Aortic smooth muscle cell (primary cell): ENCODE data around the gene DNASE2B. TPM values are rescaled to one million over a fixed set of nuclear protein-coding genes. Genes with fewer than 3 reads are reported as not detected.

Experiments
- total RNA-seq: library from RNA; depleted of rRNA; stranded (reverse); fragments of >200 nt; gene quantifications from 2 replicates; pipeline ENCODE4 v1.2.3, GENCODE V29; 2014

Gene DNASE2B, protein sequence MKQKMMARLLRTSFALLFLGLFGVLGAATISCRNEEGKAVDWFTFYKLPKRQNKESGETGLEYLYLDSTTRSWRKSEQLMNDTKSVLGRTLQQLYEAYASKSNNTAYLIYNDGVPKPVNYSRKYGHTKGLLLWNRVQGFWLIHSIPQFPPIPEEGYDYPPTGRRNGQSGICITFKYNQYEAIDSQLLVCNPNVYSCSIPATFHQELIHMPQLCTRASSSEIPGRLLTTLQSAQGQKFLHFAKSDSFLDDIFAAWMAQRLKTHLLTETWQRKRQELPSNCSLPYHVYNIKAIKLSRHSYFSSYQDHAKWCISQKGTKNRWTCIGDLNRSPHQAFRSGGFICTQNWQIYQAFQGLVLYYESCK
- not detected in 2 replicates for total RNA-seq

DNA sequence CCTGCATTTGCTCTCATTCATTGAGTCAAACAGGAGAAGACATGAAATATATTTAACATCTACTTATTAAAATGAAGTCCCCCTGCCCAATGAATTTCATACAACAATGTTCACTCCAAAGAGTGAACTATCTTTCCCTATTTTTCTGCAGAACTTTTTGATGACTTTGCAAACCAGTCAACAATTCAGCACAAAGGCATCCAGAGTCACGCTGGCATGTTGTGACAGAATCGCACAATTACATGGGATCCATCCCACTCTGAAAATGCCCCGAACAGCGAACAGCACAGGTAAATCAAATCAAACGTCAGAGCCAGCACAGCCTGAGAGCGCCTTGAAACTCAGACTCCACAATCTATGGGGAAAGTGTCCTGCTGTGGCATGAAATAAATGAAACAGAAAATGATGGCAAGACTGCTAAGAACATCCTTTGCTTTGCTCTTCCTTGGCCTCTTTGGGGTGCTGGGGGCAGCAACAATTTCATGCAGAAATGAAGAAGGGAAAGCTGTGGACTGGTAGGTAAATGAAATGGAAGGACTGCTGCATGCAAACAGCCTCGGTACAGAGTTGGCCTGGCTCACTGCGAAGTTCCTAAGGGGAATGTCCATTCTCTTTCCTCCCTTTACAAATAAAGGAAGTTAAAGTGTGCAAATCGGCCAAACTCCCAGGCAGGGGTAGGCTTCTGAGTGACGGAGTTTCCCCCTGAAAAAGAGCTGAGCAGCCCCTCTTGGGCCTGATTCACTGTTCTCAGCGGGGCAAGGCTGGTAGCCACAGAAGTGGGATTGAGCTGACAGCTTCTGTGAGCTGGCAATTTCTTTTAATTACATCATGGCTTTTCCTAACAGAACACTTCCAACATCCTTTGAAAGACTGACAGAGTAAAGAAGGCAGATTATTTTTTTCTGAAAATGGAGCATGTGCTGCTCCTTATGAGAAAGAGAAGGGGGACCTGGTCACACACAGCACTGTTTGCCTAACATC, at the start of gene DNASE2B:
Gene DNASE2B, plus strand, starts transcription at position 310 of the 981 bp plus-strand sequence. Its CDS starts 81 bp downstream, at position 391.

Other genes with a start within 250 kb of the DNASE2B start
- gene SAMD13, start 96.8 kb upstream of the DNASE2B start, total RNA-seq: 0.92 and 1.1 TPM in 2 replicates
- gene RPF1, start 80.8 kb downstream of the DNASE2B start, total RNA-seq: 35.4 and 39.9 TPM in 2 replicates
- 0.92 and 0.93 TPM in 2 replicates for gene SPATA1, start 107.9 kb downstream of the DNASE2B start, total RNA-seq
- gene GNG5, start 108.1 kb downstream of the DNASE2B start, total RNA-seq: 13.6 and 25.7 TPM in 2 replicates
- gene CTBS, start 176.0 kb downstream of the DNASE2B start, total RNA-seq: 9.4 and 19.8 TPM in 2 replicates